Nephron (organoid): Measurements from ENCODE around the gene CCDC88C.

Experiments used
- H3K27ac Mint-ChIP-seq, 3 experiments: 2 replicates each; pipeline ENCODE4 v1.8.0; 2020; ENCODE audit warnings: mixed read lengths in 3 of 3, mild to moderate bottlenecking in 2 of 3, moderate library complexity in 1 of 3
- H3K27me3 Mint-ChIP-seq: 2 replicates; pipeline ENCODE4 v1.8.0; 2021; ENCODE audit warnings: low read depth, mild to moderate bottlenecking, moderate library complexity, mixed read lengths
- H3K36me3 Mint-ChIP-seq: 2 replicates; pipeline ENCODE4 v1.8.0; 2020; ENCODE audit warnings: low read depth, mixed read lengths
- H3K4me1 Mint-ChIP-seq: 2 replicates; pipeline ENCODE4 v1.8.0; 2020; ENCODE audit warnings: mixed read lengths
- H3K4me3 Mint-ChIP-seq, 3 experiments: 2 replicates each; pipeline ENCODE4 v1.8.0; 2020; ENCODE audit warnings: mild to moderate bottlenecking in 3 of 3, mixed read lengths in 3 of 3, moderate library complexity in 2 of 3
- H3K9me3 Mint-ChIP-seq: 2 replicates; pipeline ENCODE4 v1.8.0; 2020; ENCODE audit warnings: mixed read lengths
- CTCF ChIP-seq, 3 experiments: fragments of 200-600 bp; sonication (generic); IDR thresholded peaks; one replicate each; pipeline ENCODE4 v1.5.0; 2021; ENCODE audit warnings: antibody characterized with exemption in 3 of 3; ENCODE audit not compliant: unreplicated experiment in 3 of 3

Gene CCDC88C

GRCh38 chr14:91371990-91372375 is 45.6 kb downstream of the CCDC88C start:
- Mint-ChIP-seq H3K4me1 (peaks cover 81% of the 10 kb centered on the region), H3K4me3 (peak overlapping the region in 1 of 3 experiments; percentile 37), H3K27ac (no peak overlapping the region), H3K36me3 (no peaks in the 10 kb centered on the region), H3K27me3 (peaks cover 18% of the 10 kb centered on the region), H3K9me3 (no peaks in the 10 kb centered on the region)
- TF ChIP-seq CTCF (IDR thresholded peaks at IDR 0.05; ENCODE audit: unreplicated experiment in 3 of 3) = no peak

GRCh38 chr14:91371011-91371989 is 46.3 kb downstream of the CCDC88C start:
- TF ChIP-seq CTCF (IDR thresholded peaks at IDR 0.05; ENCODE audit: unreplicated experiment in 3 of 3) = no peak
- H3K9me3 Mint-ChIP-seq = no peaks in the 10 kb centered on the region
- H3K36me3 Mint-ChIP-seq = no peaks in the 10 kb centered on the region

GRCh38 chr14:91369628-91370445 is 47.8 kb downstream of the CCDC88C start:
- peaks cover 66% of the 10 kb centered on the region for H3K4me1 Mint-ChIP-seq
- peak overlapping the region in 1 of 3 experiments; percentile 30 for H3K4me3 Mint-ChIP-seq
- H3K9me3 Mint-ChIP-seq = no peaks in the 10 kb centered on the region
- no peaks in the 10 kb centered on the region for H3K36me3 Mint-ChIP-seq
- peaks cover 23% of the 10 kb centered on the region for H3K27me3 Mint-ChIP-seq
- peak overlapping the region; percentile 47 to 78 (median 72) for H3K27ac Mint-ChIP-seq
- no peak for TF ChIP-seq CTCF (IDR thresholded peaks at IDR 0.05; ENCODE audit: unreplicated experiment in 3 of 3)

More at GRCh38 chr14:91371011-91371989, 46.3 kb downstream of the CCDC88C start:
- Mint-ChIP-seq H3K27me3 (peaks cover 18% of the 10 kb centered on the region), H3K27ac (peak overlapping the region; percentile 35 to 85 (median 83)), H3K4me1 (peaks cover 80% of the 10 kb centered on the region), H3K4me3 (peak overlapping the region in 1 of 3 experiments; percentile 43)

GRCh38 chr14:91368776-91369416 is 48.7 kb downstream of the CCDC88C start:
- Mint-ChIP-seq H3K9me3 (no peaks in the 10 kb centered on the region), H3K27ac (peak overlapping the region in 2 of 3 experiments; percentile 54 to 73), H3K4me3 (no peak overlapping the region), H3K27me3 (peaks cover 16% of the 10 kb centered on the region), H3K36me3 (no peaks in the 10 kb centered on the region), H3K4me1 (peaks cover 56% of the 10 kb centered on the region)
- no peak for TF ChIP-seq CTCF (IDR thresholded peaks at IDR 0.05; ENCODE audit: unreplicated experiment in 3 of 3)

GRCh38 chr14:91367173-91368171 is 50.1 kb downstream of the CCDC88C start:
- Mint-ChIP-seq H3K4me3 (no peak overlapping the region), H3K27me3 (peaks cover 16% of the 10 kb centered on the region), H3K36me3 (no peaks in the 10 kb centered on the region), H3K27ac (peak overlapping the region; percentile 36 to 73 (median 41)), H3K4me1 (peaks cover 44% of the 10 kb centered on the region), H3K9me3 (no peaks in the 10 kb centered on the region)
- TF ChIP-seq CTCF (IDR thresholded peaks at IDR 0.05; ENCODE audit: unreplicated experiment in 3 of 3) = no peak
